ENCODE measurements around the gene GALNT17.

GRCh38 chr7:71661671-71662224 lies 529.8 kb downstream of the GALNT17 start:
- TF ChIP-seq POLR2A (IDR thresholded peaks at IDR 0.05) (no peak), POLR2AphosphoS5 (IDR thresholded peaks at IDR 0.05) (no peak), CTCF (IDR thresholded peaks at IDR 0.05) (no peak)

All from prostate gland (tissue), 2 donors.